ENCODE measurements around the gene SIK3.
"Not testable (repeated sequence)": the region's sequence is repeated elsewhere in the genome, so short reads cannot be mapped to it uniquely, and the experiment has no call there.

Gene SIK3

GRCh38 chr11:116837231-116838091 is 260.8 kb downstream of the SIK3 start, which contains the start of gene APOA1:
Gene APOA1 (minus strand): TSS chr11:116837622. CDS start chr11:116837387, 235 bp downstream.
- POLR2A ChIA-PET, result no interaction called here
- CTCF ChIA-PET, result interaction anchor here (0.6 to 7.0 kb wide), 8 partner anchors 8 to 268 kb away, joined by 3 to 109 read pairs (median 8); partner anchors contain the start of genes APOA5 and ZPR1
- no peak within 1 kb of the TSS for H3K27ac ChIP-seq (ENCODE audit: insufficient read depth in 1 of 2, low read depth in 1 of 2, low read length in 2 of 2, poor library complexity in 1 of 2, severe bottlenecking in 2 of 2)
- no peak for DNase-seq
- no peak within 1 kb of the TSS for H3K4me3 ChIP-seq (ENCODE audit: control insufficient read depth in 1 of 7, extremely low read depth in 1 of 7, insufficient read depth in 4 of 7, low read depth in 2 of 7, low read length in 6 of 7)
- peaks cover 0 to 2% (median 0%) of the 10 kb centered on the region in 4 experiments for H3K36me3 ChIP-seq (ENCODE audit: control insufficient read depth in 4 of 4, insufficient read depth in 4 of 4, low read length in 3 of 4)
- WGBS (ENCODE audit: insufficient coverage), result 98% methylated on average over 11 of the region's 19 CpGs
- H3K4me1 ChIP-seq (ENCODE audit: control extremely low read depth in 1 of 4, control insufficient read depth in 4 of 4, insufficient read depth in 4 of 4, low read length in 3 of 4), result peaks cover 0 to 35% (median 22%) of the 10 kb centered on the region in 4 experiments
- no peaks in the 10 kb centered on the region for H3K27me3 ChIP-seq (replicated peaks in 2 of 5; ENCODE audit: control insufficient read depth in 4 of 5, insufficient read depth in 5 of 5, low read length in 4 of 5)
- no peaks in the 10 kb centered on the region for H3K9me3 ChIP-seq (ENCODE audit: control extremely low read depth in 1 of 5, control insufficient read depth in 4 of 5, insufficient read depth in 2 of 5, low read depth in 1 of 5, low read length in 4 of 5)

- CTCF ChIA-PET, result interaction anchor here (1.0 to 7.0 kb wide), 25 partner anchors 9 to 390 kb away, joined by 3 to 109 read pairs (median 4); partner anchors contain the start of genes APOA4, APOA5 and ZPR1
- 97% methylated on average over 7 of the region's 7 CpGs for WGBS (ENCODE audit: insufficient coverage)
- no peak for DNase-seq
- H3K9me3 ChIP-seq (ENCODE audit: control extremely low read depth in 1 of 5, control insufficient read depth in 4 of 5, insufficient read depth in 2 of 5, low read depth in 1 of 5, low read length in 4 of 5), result no peaks in the 10 kb centered on the region
- no peaks in the 10 kb centered on the region for H3K27me3 ChIP-seq (replicated peaks in 2 of 5; ENCODE audit: control insufficient read depth in 4 of 5, insufficient read depth in 5 of 5, low read length in 4 of 5)
- no peak overlapping the region for H3K4me3 ChIP-seq (ENCODE audit: control insufficient read depth in 1 of 7, extremely low read depth in 1 of 7, insufficient read depth in 4 of 7, low read depth in 2 of 7, low read length in 6 of 7)
- no peaks in the 10 kb centered on the region for H3K36me3 ChIP-seq (ENCODE audit: control insufficient read depth in 4 of 4, insufficient read depth in 4 of 4, low read length in 3 of 4)
- H3K27ac ChIP-seq (ENCODE audit: insufficient read depth in 1 of 2, low read depth in 1 of 2, low read length in 2 of 2, poor library complexity in 1 of 2, severe bottlenecking in 2 of 2), result no peak overlapping the region
- POLR2A ChIA-PET, result interaction anchor here (0.6 kb wide), 1 partner anchor 43 kb away, joined by 3 read pairs; no protein-coding TSS in a partner anchor
- peaks cover 0 to 35% (median 22%) of the 10 kb centered on the region in 4 experiments for H3K4me1 ChIP-seq (ENCODE audit: control extremely low read depth in 1 of 4, control insufficient read depth in 4 of 4, insufficient read depth in 4 of 4, low read length in 3 of 4)
Measured at GRCh38 chr11:116836632-116836991, 261.6 kb downstream of the SIK3 start.

GRCh38 chr11:116835791-116836631 is 262.2 kb downstream of the SIK3 start:
- Histone ChIP-seq H3K27me3 (replicated peaks in 2 of 5; ENCODE audit: control insufficient read depth in 4 of 5, insufficient read depth in 5 of 5, low read length in 4 of 5) (no peaks in the 10 kb centered on the region), H3K27ac (ENCODE audit: insufficient read depth in 1 of 2, low read depth in 1 of 2, low read length in 2 of 2, poor library complexity in 1 of 2, severe bottlenecking in 2 of 2) (peak overlapping the region in 1 of 2 experiments; percentile 67), H3K9me3 (ENCODE audit: control extremely low read depth in 1 of 5, control insufficient read depth in 4 of 5, insufficient read depth in 2 of 5, low read depth in 1 of 5, low read length in 4 of 5) (no peaks in the 10 kb centered on the region), H3K36me3 (ENCODE audit: control insufficient read depth in 4 of 4, insufficient read depth in 4 of 4, low read length in 3 of 4) (no peaks in the 10 kb centered on the region), H3K4me1 (ENCODE audit: control extremely low read depth in 1 of 4, control insufficient read depth in 4 of 4, insufficient read depth in 4 of 4, low read length in 3 of 4) (peaks cover 0 to 30% (median 22%) of the 10 kb centered on the region in 4 experiments), H3K4me3 (ENCODE audit: control insufficient read depth in 1 of 7, extremely low read depth in 1 of 7, insufficient read depth in 4 of 7, low read depth in 2 of 7, low read length in 6 of 7) (peak overlapping the region; percentile 46 to 79 (median 59))
- peak; percentile 92 to 95 (median 94) for DNase-seq
- ChIA-PET CTCF (interaction anchor here (0.6 to 7.0 kb wide), 35 partner anchors 8 to 391 kb away, joined by 3 to 109 read pairs (median 4); partner anchors contain the start of genes APOA4, APOA5 and ZPR1), POLR2A (interaction anchor here (0.6 to 1.0 kb wide), 4 partner anchors 16 to 48 kb away, joined by 3 to 4 read pairs (median 3); partner anchors contain the start of gene ZPR1)
- 10% methylated on average over 52 of the region's 57 CpGs for WGBS (ENCODE audit: insufficient coverage)

- Histone ChIP-seq H3K9me3 (ENCODE audit: control extremely low read depth in 1 of 5, control insufficient read depth in 4 of 5, insufficient read depth in 2 of 5, low read depth in 1 of 5, low read length in 4 of 5) (no peaks in the 10 kb centered on the region), H3K4me1 (ENCODE audit: control extremely low read depth in 1 of 4, control insufficient read depth in 4 of 4, insufficient read depth in 4 of 4, low read length in 3 of 4) (peaks cover 0 to 24% (median 20%) of the 10 kb centered on the region in 4 experiments), H3K27me3 (replicated peaks in 2 of 5; ENCODE audit: control insufficient read depth in 4 of 5, insufficient read depth in 5 of 5, low read length in 4 of 5) (no peaks in the 10 kb centered on the region), H3K27ac (ENCODE audit: insufficient read depth in 1 of 2, low read depth in 1 of 2, low read length in 2 of 2, poor library complexity in 1 of 2, severe bottlenecking in 2 of 2) (peak overlapping the region; percentile 40 to 67), H3K36me3 (ENCODE audit: control insufficient read depth in 4 of 4, insufficient read depth in 4 of 4, low read length in 3 of 4) (no peaks in the 10 kb centered on the region), H3K4me3 (ENCODE audit: control insufficient read depth in 1 of 7, extremely low read depth in 1 of 7, insufficient read depth in 4 of 7, low read depth in 2 of 7, low read length in 6 of 7) (peak overlapping the region; percentile 46 to 79 (median 59))
- DNase-seq, result peak; percentile 46 to 81 (median 77)
- WGBS (ENCODE audit: insufficient coverage), result 5% methylated on average over 25 of the region's 28 CpGs
- ChIA-PET CTCF (interaction anchor here (0.6 to 7.0 kb wide), 31 partner anchors 9 to 392 kb away, joined by 3 to 109 read pairs (median 4); partner anchors contain the start of genes APOA4, APOA5 and ZPR1), POLR2A (interaction anchor here (0.7 to 1.0 kb wide), 3 partner anchors 17 to 47 kb away, joined by 3 to 4 read pairs (median 3); partner anchors contain the start of gene ZPR1)
Measured at GRCh38 chr11:116835042-116835772, 263.0 kb downstream of the SIK3 start.

GRCh38 chr11:116834535-116835041 is 263.6 kb downstream of the SIK3 start:
- DNase-seq; H3K9me3 ChIP-seq (ENCODE audit: control extremely low read depth in 1 of 5, control insufficient read depth in 4 of 5, insufficient read depth in 2 of 5, low read depth in 1 of 5, low read length in 4 of 5); H3K36me3 ChIP-seq (ENCODE audit: control insufficient read depth in 4 of 4, insufficient read depth in 4 of 4, low read length in 3 of 4); POLR2A ChIA-PET; H3K27me3 ChIP-seq (replicated peaks in 2 of 5; ENCODE audit: control insufficient read depth in 4 of 5, insufficient read depth in 5 of 5, low read length in 4 of 5): not testable (repeated sequence)
- WGBS (ENCODE audit: insufficient coverage), result 59% methylated on average over 11 of the region's 13 CpGs
- CTCF ChIA-PET, result interaction anchor here (0.8 to 7.0 kb wide), 9 partner anchors 9 to 291 kb away, joined by 3 to 109 read pairs (median 6); partner anchors contain the start of genes APOA5 and ZPR1
- Histone ChIP-seq H3K4me1 (ENCODE audit: control extremely low read depth in 1 of 4, control insufficient read depth in 4 of 4, insufficient read depth in 4 of 4, low read length in 3 of 4) (peaks cover 0 to 24% (median 20%) of the 10 kb centered on the region in 4 experiments), H3K4me3 (ENCODE audit: control insufficient read depth in 1 of 7, extremely low read depth in 1 of 7, insufficient read depth in 4 of 7, low read depth in 2 of 7, low read length in 6 of 7) (peak overlapping the region in 4 of 7 experiments; percentile 59 to 79 (median 68)), H3K27ac (ENCODE audit: insufficient read depth in 1 of 2, low read depth in 1 of 2, low read length in 2 of 2, poor library complexity in 1 of 2, severe bottlenecking in 2 of 2) (peak overlapping the region in 1 of 2 experiments; percentile 67)
